Liver (tissue), 9 donors: ENCODE measurements around the gene MIR17HG. TPM values are rescaled to one million over a fixed set of nuclear protein-coding genes. Genes with fewer than 3 reads are reported as not detected.

Experiments used
- DNase-seq: peaks from one replicate; pipeline ENCODE4 v3.0.0-alpha.2; 2017; ENCODE audit warnings: low spot score
- H3K27ac ChIP-seq, 2 donors: one replicate each; pipeline ENCODE4 v1.7.0; 2013; ENCODE audit warnings: inconsistent platforms in 2 of 2, low read length in 2 of 2, control low read depth in 1 of 2, low read depth in 1 of 2, mild to moderate bottlenecking in 1 of 2
- H3K27me3 ChIP-seq, 4 donors: one replicate each; pipeline versions ENCODE4 v1.6.1 to v1.7.0; 2013; ENCODE audit warnings: low read length in 3 of 4, inconsistent platforms in 1 of 4, mild to moderate bottlenecking in 1 of 4, moderate library complexity in 1 of 4; ENCODE audit not compliant: control insufficient read depth in 4 of 4, insufficient read depth in 4 of 4
- H3K36me3 ChIP-seq, 4 donors: one replicate each; pipeline versions ENCODE4 v1.6.1 to v1.7.0; 2013; ENCODE audit warnings: low read length in 3 of 4, mild to moderate bottlenecking in 3 of 4, low read depth in 1 of 4, moderate library complexity in 1 of 4; ENCODE audit not compliant: control insufficient read depth in 4 of 4, insufficient read depth in 3 of 4
- H3K4me1 ChIP-seq, 4 donors: one replicate each; pipeline versions ENCODE4 v1.6.1 to v1.7.0; 2013; ENCODE audit warnings: low read length in 3 of 4, mild to moderate bottlenecking in 3 of 4, moderate library complexity in 1 of 4; ENCODE audit not compliant: control insufficient read depth in 4 of 4, insufficient read depth in 4 of 4
- H3K4me3 ChIP-seq, 3 donors: one replicate each; pipeline versions ENCODE4 v1.6.1 to v1.7.0; 2013; ENCODE audit warnings: low read length in 3 of 3, control low read depth in 1 of 3, low read depth in 1 of 3, mild to moderate bottlenecking in 1 of 3
- H3K9ac ChIP-seq, 2 donors: one replicate each; pipeline ENCODE4 v1.7.0; 2013; ENCODE audit warnings: low read length in 2 of 2, mild to moderate bottlenecking in 2 of 2, moderate library complexity in 2 of 2, control low read depth in 1 of 2, low read depth in 1 of 2
- H3K9me3 ChIP-seq, 4 donors: one replicate each; pipeline versions ENCODE4 v1.6.1 to v1.7.0; 2013; ENCODE audit warnings: low read length in 3 of 4; ENCODE audit not compliant: control insufficient read depth in 4 of 4
- EGR1 ChIP-seq, 2 donors: IDR thresholded peaks; 2 replicates each; pipeline ENCODE4 v1.6.1; 2016 to 2018; ENCODE audit warnings: antibody characterized with exemption in 2 of 2, low read depth in 2 of 2
- FOXA1 ChIP-seq: IDR thresholded peaks from 2 replicates; pipeline ENCODE4 v1.6.1; 2016; ENCODE audit warnings: antibody characterized with exemption
- FOXA2 ChIP-seq: IDR thresholded peaks from 2 replicates; pipeline ENCODE4 v1.6.1; 2016; ENCODE audit warnings: antibody characterized with exemption
- GABPA ChIP-seq, 2 donors: IDR thresholded peaks in 1 of 2; conservative IDR thresholded peaks in 1 of 2; 2 replicates each; pipeline ENCODE4 v1.6.1; 2016; ENCODE audit warnings: antibody characterized with exemption in 2 of 2, mild to moderate bottlenecking in 1 of 2, moderate library complexity in 1 of 2
- HNF4A ChIP-seq, 2 donors: conservative IDR thresholded peaks; 2 replicates each; pipeline ENCODE4 v1.6.1; 2016; ENCODE audit warnings: antibody characterized with exemption in 2 of 2, mild to moderate bottlenecking in 2 of 2
- HNF4G ChIP-seq: IDR thresholded peaks from 2 replicates; pipeline ENCODE4 v1.6.1; 2016; ENCODE audit warnings: antibody characterized with exemption
- JUND ChIP-seq, 2 donors: IDR thresholded peaks; 2 replicates each; pipeline ENCODE4 v1.6.1; 2016; ENCODE audit warnings: antibody characterized with exemption in 2 of 2
- NR2F2 ChIP-seq: IDR thresholded peaks from 2 replicates; pipeline ENCODE4 v1.6.1; 2016; ENCODE audit warnings: antibody characterized with exemption
- RAD21 ChIP-seq, 2 donors: IDR thresholded peaks; 2 replicates each; pipeline ENCODE4 v1.6.1; 2016; ENCODE audit warnings: antibody characterized with exemption in 2 of 2, mild to moderate bottlenecking in 2 of 2
- SP1 ChIP-seq: IDR thresholded peaks from 2 replicates; pipeline ENCODE4 v1.6.1; 2018; ENCODE audit warnings: antibody characterized with exemption, mild to moderate bottlenecking
- WGBS: extraction: QIAGEN DNeasy Blood & Tissue Kit; methylation state at CpG from one replicate; pipeline ENCODE4 v1.1.7; 2013; 5-methylcytosine and 5-hydroxymethylcytosine counted together
- polyA plus RNA-seq, 2 donors: library from polyadenylated mRNA; stranded (reverse) in 1 of 2; unstranded in 1 of 2; fragments of 200-250 nt in 1 of 2; fragments of >200 nt in 1 of 2; fragmentation: Nextera tagmentation in 1 of 2; extraction: Ambion mirVana in 1 of 2; gene quantifications; one replicate each; pipeline versions ENCODE4 v1.2.1 to v1.2.3, GENCODE V29; 2013 to 2015
- total RNA-seq, 2 donors: library from RNA; depleted of rRNA; stranded (reverse); fragments of >200 nt; gene quantifications; one replicate each; pipeline ENCODE4 v1.2.3, GENCODE V29; 2014
- TF ChIP-seq, protein P1 (sequence below): IDR thresholded peaks from 2 replicates; pipeline ENCODE4 v1.6.1; 2016; ENCODE audit warnings: antibody characterized with exemption, mild to moderate bottlenecking
- TF ChIP-seq, protein P2 (sequence below): IDR thresholded peaks from 2 replicates; pipeline ENCODE4 v1.6.1; 2016; ENCODE audit warnings: antibody characterized with exemption
- TF ChIP-seq, protein P3 (sequence below): fragments of 150-350 bp; IDR thresholded peaks from 2 replicates; pipeline ENCODE4 v1.5.1; 2017; ENCODE audit warnings: improper control_type of control experiment, low read depth, low read length; ENCODE audit not compliant: missing input control
- TF ChIP-seq, protein P4 (sequence below): IDR thresholded peaks from 2 replicates; pipeline ENCODE4 v1.6.1; 2016; ENCODE audit warnings: antibody characterized with exemption
- donor health status: healthy.
- donor health status: healthy.
- donor health status: healthy.
- donor health status: healthy.
- donor health status: healthy.

MIR17HG gene
- total and polyA plus RNA-seq, 4 donors: 0.27 to 7.7 (median 4.4) TPM

DNA sequence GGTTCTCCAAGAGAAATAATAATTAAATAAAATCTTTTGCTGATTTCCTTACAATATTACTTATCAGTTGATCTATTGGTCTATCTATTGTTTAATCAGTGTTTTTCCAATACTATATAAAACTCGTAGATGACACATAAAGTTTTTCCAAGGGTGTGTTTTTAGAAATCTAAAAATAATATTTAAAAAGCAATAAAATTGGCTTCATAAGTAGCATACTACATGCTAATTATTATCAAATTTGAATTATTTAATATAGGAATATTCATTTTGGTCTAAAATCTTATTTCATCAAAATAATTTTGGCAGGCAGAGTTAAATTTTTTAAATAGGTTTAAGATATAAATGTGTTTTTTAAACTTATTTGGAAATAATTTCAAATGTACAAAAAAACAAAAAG, 49.4 kb upstream of the MIR17HG start (continued):
- TF ChIP-seq, protein P1, sequence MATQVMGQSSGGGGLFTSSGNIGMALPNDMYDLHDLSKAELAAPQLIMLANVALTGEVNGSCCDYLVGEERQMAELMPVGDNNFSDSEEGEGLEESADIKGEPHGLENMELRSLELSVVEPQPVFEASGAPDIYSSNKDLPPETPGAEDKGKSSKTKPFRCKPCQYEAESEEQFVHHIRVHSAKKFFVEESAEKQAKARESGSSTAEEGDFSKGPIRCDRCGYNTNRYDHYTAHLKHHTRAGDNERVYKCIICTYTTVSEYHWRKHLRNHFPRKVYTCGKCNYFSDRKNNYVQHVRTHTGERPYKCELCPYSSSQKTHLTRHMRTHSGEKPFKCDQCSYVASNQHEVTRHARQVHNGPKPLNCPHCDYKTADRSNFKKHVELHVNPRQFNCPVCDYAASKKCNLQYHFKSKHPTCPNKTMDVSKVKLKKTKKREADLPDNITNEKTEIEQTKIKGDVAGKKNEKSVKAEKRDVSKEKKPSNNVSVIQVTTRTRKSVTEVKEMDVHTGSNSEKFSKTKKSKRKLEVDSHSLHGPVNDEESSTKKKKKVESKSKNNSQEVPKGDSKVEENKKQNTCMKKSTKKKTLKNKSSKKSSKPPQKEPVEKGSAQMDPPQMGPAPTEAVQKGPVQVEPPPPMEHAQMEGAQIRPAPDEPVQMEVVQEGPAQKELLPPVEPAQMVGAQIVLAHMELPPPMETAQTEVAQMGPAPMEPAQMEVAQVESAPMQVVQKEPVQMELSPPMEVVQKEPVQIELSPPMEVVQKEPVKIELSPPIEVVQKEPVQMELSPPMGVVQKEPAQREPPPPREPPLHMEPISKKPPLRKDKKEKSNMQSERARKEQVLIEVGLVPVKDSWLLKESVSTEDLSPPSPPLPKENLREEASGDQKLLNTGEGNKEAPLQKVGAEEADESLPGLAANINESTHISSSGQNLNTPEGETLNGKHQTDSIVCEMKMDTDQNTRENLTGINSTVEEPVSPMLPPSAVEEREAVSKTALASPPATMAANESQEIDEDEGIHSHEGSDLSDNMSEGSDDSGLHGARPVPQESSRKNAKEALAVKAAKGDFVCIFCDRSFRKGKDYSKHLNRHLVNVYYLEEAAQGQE: no peak
- no peak for TF ChIP-seq SP1
- no peak for TF ChIP-seq FOXA1

DNA sequence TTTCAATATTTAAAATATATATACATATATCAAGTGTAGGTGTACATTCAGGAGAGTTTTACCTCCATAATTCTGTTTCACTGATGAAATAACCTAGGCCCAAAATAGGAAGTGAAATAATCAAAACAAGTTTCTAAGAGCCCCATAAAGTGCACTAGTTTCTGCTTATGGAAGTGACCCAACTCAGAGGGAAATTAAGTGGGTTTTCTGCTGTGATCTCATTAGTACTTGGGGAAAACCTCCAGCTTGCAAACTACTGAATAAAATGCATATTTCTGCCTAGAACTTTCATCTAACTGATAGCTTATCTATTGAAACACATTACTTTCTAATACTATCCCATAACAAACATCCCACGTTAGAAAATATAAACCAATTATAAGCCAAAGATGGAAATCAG, 45.4 kb upstream of the MIR17HG start:
- 72% methylated on average over 1 of the region's 1 CpG for WGBS
- no peak overlapping the region for H3K9ac ChIP-seq
- TF ChIP-seq JUND (IDR thresholded peaks at IDR 0.05): no peak
- TF ChIP-seq RAD21 (IDR thresholded peaks at IDR 0.05): no peak
- TF ChIP-seq, protein P2, sequence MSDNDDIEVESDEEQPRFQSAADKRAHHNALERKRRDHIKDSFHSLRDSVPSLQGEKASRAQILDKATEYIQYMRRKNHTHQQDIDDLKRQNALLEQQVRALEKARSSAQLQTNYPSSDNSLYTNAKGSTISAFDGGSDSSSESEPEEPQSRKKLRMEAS: no peak
- TF ChIP-seq EGR1 (IDR thresholded peaks at IDR 0.05; ENCODE audit: low read depth in 2 of 2): no peak
- no peak for TF ChIP-seq GABPA (IDR thresholded peaks at IDR 0.05 in 1 of 2, conservative IDR thresholded peaks at IDR 0.05 in 1 of 2)
- no peak for TF ChIP-seq FOXA2
- TF ChIP-seq HNF4G: no peak
- no peak for TF ChIP-seq HNF4A (conservative IDR thresholded peaks at IDR 0.05)
- TF ChIP-seq, protein P1: no peak
- TF ChIP-seq NR2F2: no peak
- TF ChIP-seq, protein P3, sequence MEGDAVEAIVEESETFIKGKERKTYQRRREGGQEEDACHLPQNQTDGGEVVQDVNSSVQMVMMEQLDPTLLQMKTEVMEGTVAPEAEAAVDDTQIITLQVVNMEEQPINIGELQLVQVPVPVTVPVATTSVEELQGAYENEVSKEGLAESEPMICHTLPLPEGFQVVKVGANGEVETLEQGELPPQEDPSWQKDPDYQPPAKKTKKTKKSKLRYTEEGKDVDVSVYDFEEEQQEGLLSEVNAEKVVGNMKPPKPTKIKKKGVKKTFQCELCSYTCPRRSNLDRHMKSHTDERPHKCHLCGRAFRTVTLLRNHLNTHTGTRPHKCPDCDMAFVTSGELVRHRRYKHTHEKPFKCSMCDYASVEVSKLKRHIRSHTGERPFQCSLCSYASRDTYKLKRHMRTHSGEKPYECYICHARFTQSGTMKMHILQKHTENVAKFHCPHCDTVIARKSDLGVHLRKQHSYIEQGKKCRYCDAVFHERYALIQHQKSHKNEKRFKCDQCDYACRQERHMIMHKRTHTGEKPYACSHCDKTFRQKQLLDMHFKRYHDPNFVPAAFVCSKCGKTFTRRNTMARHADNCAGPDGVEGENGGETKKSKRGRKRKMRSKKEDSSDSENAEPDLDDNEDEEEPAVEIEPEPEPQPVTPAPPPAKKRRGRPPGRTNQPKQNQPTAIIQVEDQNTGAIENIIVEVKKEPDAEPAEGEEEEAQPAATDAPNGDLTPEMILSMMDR: no peak
- no peak for TF ChIP-seq FOXA1
- TF ChIP-seq, protein P4, sequence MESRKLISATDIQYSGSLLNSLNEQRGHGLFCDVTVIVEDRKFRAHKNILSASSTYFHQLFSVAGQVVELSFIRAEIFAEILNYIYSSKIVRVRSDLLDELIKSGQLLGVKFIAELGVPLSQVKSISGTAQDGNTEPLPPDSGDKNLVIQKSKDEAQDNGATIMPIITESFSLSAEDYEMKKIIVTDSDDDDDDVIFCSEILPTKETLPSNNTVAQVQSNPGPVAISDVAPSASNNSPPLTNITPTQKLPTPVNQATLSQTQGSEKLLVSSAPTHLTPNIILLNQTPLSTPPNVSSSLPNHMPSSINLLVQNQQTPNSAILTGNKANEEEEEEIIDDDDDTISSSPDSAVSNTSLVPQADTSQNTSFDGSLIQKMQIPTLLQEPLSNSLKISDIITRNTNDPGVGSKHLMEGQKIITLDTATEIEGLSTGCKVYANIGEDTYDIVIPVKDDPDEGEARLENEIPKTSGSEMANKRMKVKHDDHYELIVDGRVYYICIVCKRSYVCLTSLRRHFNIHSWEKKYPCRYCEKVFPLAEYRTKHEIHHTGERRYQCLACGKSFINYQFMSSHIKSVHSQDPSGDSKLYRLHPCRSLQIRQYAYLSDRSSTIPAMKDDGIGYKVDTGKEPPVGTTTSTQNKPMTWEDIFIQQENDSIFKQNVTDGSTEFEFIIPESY: no peak
- DNase-seq: no peak
- H3K4me1 ChIP-seq: no peaks in the 10 kb centered on the region
- no peak overlapping the region for H3K27ac ChIP-seq
- H3K36me3 ChIP-seq: no peaks in the 10 kb centered on the region
- H3K9me3 ChIP-seq: no peaks in the 10 kb centered on the region
- no peak overlapping the region for H3K4me3 ChIP-seq
- peaks cover 0 to 3% (median 0%) of the 10 kb centered on the region in 4 donors for H3K27me3 ChIP-seq
